ENCODE data around the gene INSM1.

Gene INSM1

GRCh38 chr20:20405623-20406022, 37.7 kb downstream of the INSM1 start:
- Histone ChIP-seq H3K9ac (ENCODE audit: insufficient read length, low read depth) (no peak overlapping the region), H3K9me3 (ENCODE audit: insufficient read depth, low read length) (no peaks in the 10 kb centered on the region), H3K36me3 (ENCODE audit: insufficient read depth, insufficient read length, low read length) (no peaks in the 10 kb centered on the region), H3K4me3 (ENCODE audit: insufficient read length, low read depth) (no peak overlapping the region), H3K27me3 (ENCODE audit: insufficient read depth, insufficient read length) (no peaks in the 10 kb centered on the region), H3K4me1 (ENCODE audit: insufficient read depth, insufficient read length) (peaks cover 2% of the 10 kb centered on the region)
- no peak for DNase-seq (ENCODE audit: low read depth, low spot score)
- TF ChIP-seq YY1 (IDR thresholded peaks at IDR 0.05; ENCODE audit: insufficient read depth, insufficient read length) (no peak), SUZ12 (IDR thresholded peaks at IDR 0.05; ENCODE audit: extremely low read depth, insufficient read depth, insufficient read length) (no peak), ZNF274 (IDR thresholded peaks at IDR 0.05; ENCODE audit: low read depth, low read length) (no peak)

GRCh38 chr20:20406306-20406705, 38.4 kb downstream of the INSM1 start:
- DNase-seq (ENCODE audit: low read depth, low spot score), result no peak
- Histone ChIP-seq H3K27me3 (ENCODE audit: insufficient read depth, insufficient read length) (no peaks in the 10 kb centered on the region), H3K9ac (ENCODE audit: insufficient read length, low read depth) (no peak overlapping the region), H3K4me1 (ENCODE audit: insufficient read depth, insufficient read length) (peaks cover 2% of the 10 kb centered on the region), H3K4me3 (ENCODE audit: insufficient read length, low read depth) (no peak overlapping the region), H3K9me3 (ENCODE audit: insufficient read depth, low read length) (no peaks in the 10 kb centered on the region), H3K36me3 (ENCODE audit: insufficient read depth, insufficient read length, low read length) (no peaks in the 10 kb centered on the region)
- TF ChIP-seq YY1 (IDR thresholded peaks at IDR 0.05; ENCODE audit: insufficient read depth, insufficient read length) (no peak), ZNF274 (IDR thresholded peaks at IDR 0.05; ENCODE audit: low read depth, low read length) (no peak), SUZ12 (IDR thresholded peaks at IDR 0.05; ENCODE audit: extremely low read depth, insufficient read depth, insufficient read length) (no peak)

- H3K4me1 ChIP-seq (ENCODE audit: insufficient read depth, insufficient read length), result peaks cover 5% of the 10 kb centered on the region
- DNase-seq (ENCODE audit: low read depth, low spot score), result no peak
Observed at GRCh38 chr20:20407891-20408805, 40.2 kb downstream of the INSM1 start.

GRCh38 chr20:20409331-20409730, 41.4 kb downstream of the INSM1 start:
- H3K4me3 ChIP-seq (ENCODE audit: insufficient read length, low read depth), result no peak overlapping the region
- H3K27me3 ChIP-seq (ENCODE audit: insufficient read depth, insufficient read length), result no peaks in the 10 kb centered on the region
- no peak for TF ChIP-seq YY1 (IDR thresholded peaks at IDR 0.05; ENCODE audit: insufficient read depth, insufficient read length)
- no peak for TF ChIP-seq SUZ12 (IDR thresholded peaks at IDR 0.05; ENCODE audit: extremely low read depth, insufficient read depth, insufficient read length)
- no peak for TF ChIP-seq ZNF274 (IDR thresholded peaks at IDR 0.05; ENCODE audit: low read depth, low read length)
- H3K9ac ChIP-seq (ENCODE audit: insufficient read length, low read depth), result no peak overlapping the region
- peaks cover 8% of the 10 kb centered on the region for H3K4me1 ChIP-seq (ENCODE audit: insufficient read depth, insufficient read length)
- H3K36me3 ChIP-seq (ENCODE audit: insufficient read depth, insufficient read length, low read length), result no peaks in the 10 kb centered on the region
- DNase-seq (ENCODE audit: low read depth, low spot score), result no peak
- no peaks in the 10 kb centered on the region for H3K9me3 ChIP-seq (ENCODE audit: insufficient read depth, low read length)

More at GRCh38 chr20:20407891-20408805, 40.2 kb downstream of the INSM1 start:
- no peaks in the 10 kb centered on the region for H3K36me3 ChIP-seq (ENCODE audit: insufficient read depth, insufficient read length, low read length)
- H3K4me3 ChIP-seq (ENCODE audit: insufficient read length, low read depth), result no peak overlapping the region
- H3K27me3 ChIP-seq (ENCODE audit: insufficient read depth, insufficient read length), result no peaks in the 10 kb centered on the region
- H3K9me3 ChIP-seq (ENCODE audit: insufficient read depth, low read length), result no peaks in the 10 kb centered on the region
- no peak overlapping the region for H3K9ac ChIP-seq (ENCODE audit: insufficient read length, low read depth)
- TF ChIP-seq SUZ12 (IDR thresholded peaks at IDR 0.05; ENCODE audit: extremely low read depth, insufficient read depth, insufficient read length), result no peak
- no peak for TF ChIP-seq YY1 (IDR thresholded peaks at IDR 0.05; ENCODE audit: insufficient read depth, insufficient read length)
- no peak for TF ChIP-seq ZNF274 (IDR thresholded peaks at IDR 0.05; ENCODE audit: low read depth, low read length)

DNA sequence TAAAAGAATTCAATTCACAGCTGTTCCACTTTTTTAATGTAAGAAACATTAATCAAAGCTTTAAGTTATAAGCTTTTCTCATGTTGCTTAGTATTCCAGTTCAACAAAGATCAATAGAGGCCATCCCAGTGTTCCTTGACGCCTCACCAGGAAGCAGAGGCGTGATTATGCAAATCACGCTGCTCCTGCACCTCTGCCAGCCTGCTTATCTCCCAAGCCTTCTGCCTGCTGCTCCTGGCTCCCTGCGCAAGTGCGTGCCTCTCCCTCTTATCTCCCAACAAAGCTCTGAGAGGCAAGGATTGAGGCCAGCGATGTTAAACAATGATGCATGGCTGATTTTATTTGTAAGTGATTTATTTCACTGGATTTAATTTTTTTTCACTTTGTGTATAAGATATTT, 42.8 kb downstream of the INSM1 start:
- no peak for TF ChIP-seq SUZ12 (IDR thresholded peaks at IDR 0.05; ENCODE audit: extremely low read depth, insufficient read depth, insufficient read length)
- no peak for TF ChIP-seq ZNF274 (IDR thresholded peaks at IDR 0.05; ENCODE audit: low read depth, low read length)
- no peak for TF ChIP-seq YY1 (IDR thresholded peaks at IDR 0.05; ENCODE audit: insufficient read depth, insufficient read length)
- H3K4me1 ChIP-seq (ENCODE audit: insufficient read depth, insufficient read length), result peaks cover 6% of the 10 kb centered on the region
- no peak overlapping the region for H3K4me3 ChIP-seq (ENCODE audit: insufficient read length, low read depth)
- no peaks in the 10 kb centered on the region for H3K9me3 ChIP-seq (ENCODE audit: insufficient read depth, low read length)
- no peak overlapping the region for H3K9ac ChIP-seq (ENCODE audit: insufficient read length, low read depth)
- DNase-seq (ENCODE audit: low read depth, low spot score), result peak; percentile 22
- no peaks in the 10 kb centered on the region for H3K27me3 ChIP-seq (ENCODE audit: insufficient read depth, insufficient read length)
- H3K36me3 ChIP-seq (ENCODE audit: insufficient read depth, insufficient read length, low read length), result no peaks in the 10 kb centered on the region

DNA sequence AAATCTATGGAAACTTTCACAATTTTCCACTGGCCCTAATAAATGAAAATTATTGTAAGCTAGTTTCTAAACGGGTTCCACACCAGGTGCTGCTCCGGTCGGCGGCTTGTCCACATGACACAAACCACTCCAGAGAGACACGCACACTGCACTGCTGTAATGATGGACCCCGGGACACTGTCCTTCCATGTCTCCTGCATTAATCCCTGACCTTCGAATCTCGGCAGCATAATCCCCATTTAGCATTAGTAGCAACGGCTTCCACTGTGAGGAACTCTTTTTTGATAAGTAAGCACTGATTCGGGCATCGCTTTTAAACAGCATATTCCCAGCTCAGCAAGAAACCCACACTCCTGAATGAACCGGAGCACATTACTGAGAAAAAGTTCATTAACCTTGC, 43.5 kb downstream of the INSM1 start:
- Histone ChIP-seq H3K4me1 (ENCODE audit: insufficient read depth, insufficient read length) (peaks cover 6% of the 10 kb centered on the region), H3K27me3 (ENCODE audit: insufficient read depth, insufficient read length) (no peaks in the 10 kb centered on the region), H3K36me3 (ENCODE audit: insufficient read depth, insufficient read length, low read length) (no peaks in the 10 kb centered on the region), H3K9me3 (ENCODE audit: insufficient read depth, low read length) (no peaks in the 10 kb centered on the region), H3K4me3 (ENCODE audit: insufficient read length, low read depth) (no peak overlapping the region), H3K9ac (ENCODE audit: insufficient read length, low read depth) (no peak overlapping the region)
- TF ChIP-seq SUZ12 (IDR thresholded peaks at IDR 0.05; ENCODE audit: extremely low read depth, insufficient read depth, insufficient read length), result no peak
- no peak for TF ChIP-seq ZNF274 (IDR thresholded peaks at IDR 0.05; ENCODE audit: low read depth, low read length)
- TF ChIP-seq YY1 (IDR thresholded peaks at IDR 0.05; ENCODE audit: insufficient read depth, insufficient read length), result no peak
- no peak for DNase-seq (ENCODE audit: low read depth, low spot score)

- Histone ChIP-seq H3K27me3 (ENCODE audit: insufficient read depth, insufficient read length) (no peaks in the 10 kb centered on the region), H3K9me3 (ENCODE audit: insufficient read depth, low read length) (no peaks in the 10 kb centered on the region), H3K4me3 (ENCODE audit: insufficient read length, low read depth) (no peak overlapping the region), H3K36me3 (ENCODE audit: insufficient read depth, insufficient read length, low read length) (no peaks in the 10 kb centered on the region), H3K4me1 (ENCODE audit: insufficient read depth, insufficient read length) (peaks cover 6% of the 10 kb centered on the region), H3K9ac (ENCODE audit: insufficient read length, low read depth) (no peak overlapping the region)
- TF ChIP-seq ZNF274 (IDR thresholded peaks at IDR 0.05; ENCODE audit: low read depth, low read length), result no peak
- TF ChIP-seq SUZ12 (IDR thresholded peaks at IDR 0.05; ENCODE audit: extremely low read depth, insufficient read depth, insufficient read length), result no peak
- no peak for TF ChIP-seq YY1 (IDR thresholded peaks at IDR 0.05; ENCODE audit: insufficient read depth, insufficient read length)
- DNase-seq (ENCODE audit: low read depth, low spot score), result no peak
Observed at GRCh38 chr20:20411836-20412235, 43.9 kb downstream of the INSM1 start.

Data from NT2/D1 (cell line).